GM21526 (cell line): ENCODE measurements around the gene OSBPL6.
"Not testable (repeated sequence)": the region's sequence is repeated elsewhere in the genome, so short reads cannot be mapped to it uniquely, and the experiment has no call there.

ENCODE experiments used
- ATAC-seq: cut with Tn5 transposase; IDR thresholded peaks from one replicate; pipeline ENCODE4 v1.9.1; 2021; ENCODE audit warnings: moderate library complexity; ENCODE audit not compliant: unreplicated experiment, low FRiP score

OSBPL6 gene

GRCh38 chr2:178330175-178331017 is 136.1 kb downstream of the OSBPL6 start:
- no peak for ATAC-seq

DNA sequence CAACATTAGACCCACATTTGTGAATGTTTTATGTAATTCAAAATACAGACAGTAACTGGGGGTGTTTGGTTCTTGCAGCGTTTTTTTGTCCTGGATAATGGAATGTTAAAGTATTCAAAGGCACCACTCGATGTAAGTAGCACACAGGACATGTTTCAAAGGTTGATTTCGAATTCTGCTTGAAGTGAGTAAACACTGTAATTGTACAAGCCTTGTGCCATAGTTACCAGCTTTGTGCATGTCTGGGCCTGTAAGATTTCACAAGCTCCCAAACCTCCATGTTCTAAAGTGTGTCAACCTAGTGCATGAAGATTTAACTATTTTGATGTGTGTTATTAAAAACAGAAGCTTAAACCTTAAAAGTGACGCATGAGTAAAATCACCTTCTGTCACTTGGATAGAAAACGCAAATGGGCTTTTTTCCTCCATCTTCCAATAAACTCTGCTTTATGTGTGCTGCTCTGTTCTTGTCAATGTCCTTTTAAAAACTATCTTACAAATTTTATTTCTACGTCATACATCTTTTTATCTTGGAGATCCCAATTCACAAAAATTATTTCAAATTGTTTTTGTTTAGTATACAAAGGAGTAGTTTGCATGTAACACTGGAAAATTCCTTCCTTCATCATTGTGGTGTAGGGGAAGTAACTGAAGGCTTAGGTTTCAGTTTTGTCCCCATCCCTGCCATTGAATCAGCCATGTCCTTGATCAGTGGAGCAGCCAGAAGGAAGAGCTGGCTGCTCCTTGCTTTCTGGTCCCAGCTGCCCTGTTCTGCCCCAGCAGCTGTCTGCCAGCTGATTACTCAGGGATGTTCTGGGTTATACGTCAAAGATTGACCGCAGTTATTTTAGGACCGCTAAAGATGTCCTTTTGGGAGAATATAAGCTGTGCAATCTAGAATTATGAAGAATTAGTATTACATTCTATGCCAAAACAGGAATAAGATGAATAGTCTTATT is 137.4 kb downstream of the OSBPL6 start:
- no peak for ATAC-seq

GRCh38 chr2:178333851-178334250 is 139.5 kb downstream of the OSBPL6 start:
- ATAC-seq = no peak

DNA sequence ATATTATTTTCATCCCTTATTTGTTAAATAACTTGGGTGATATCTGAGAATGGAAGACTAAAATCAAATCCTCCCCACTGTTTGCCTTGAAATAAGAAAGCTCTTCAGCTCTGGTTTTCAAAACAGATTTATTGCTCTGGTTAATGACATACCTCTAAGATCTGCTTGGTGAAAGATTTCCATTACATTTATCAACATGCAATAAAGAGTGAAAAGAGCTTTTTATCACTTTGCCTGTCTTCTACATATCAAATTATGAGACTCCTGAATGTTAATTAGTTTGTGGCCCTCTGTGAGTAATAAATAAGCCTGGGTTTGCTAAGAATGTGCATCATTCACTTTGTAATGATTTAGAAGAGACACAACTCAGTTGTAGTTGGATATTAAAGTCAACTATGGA is 140.9 kb downstream of the OSBPL6 start:
- no peak for ATAC-seq

- ATAC-seq = no peak
Measured at GRCh38 chr2:178344121-178344520, 149.8 kb downstream of the OSBPL6 start.

DNA sequence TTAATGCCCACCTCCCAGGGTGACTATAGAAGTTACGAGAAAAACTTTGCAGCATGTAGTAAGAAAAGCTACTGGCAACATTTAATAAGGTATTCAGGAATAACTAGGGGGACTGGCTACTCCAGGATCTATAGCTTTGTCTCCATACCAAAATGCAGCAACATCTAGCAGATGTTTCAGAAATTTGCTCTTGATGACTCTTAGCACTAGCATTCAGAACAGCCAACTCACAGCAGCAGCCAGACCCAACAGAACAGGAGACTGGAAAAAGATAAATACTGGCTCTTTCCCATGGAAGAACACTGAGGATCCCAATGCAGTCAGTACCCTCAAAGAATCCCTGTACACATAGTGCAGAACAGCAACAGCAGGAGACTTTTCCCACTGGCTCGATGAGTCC is 151.6 kb downstream of the OSBPL6 start:
- ATAC-seq = no peak

- ATAC-seq = no peak
Measured at GRCh38 chr2:178350051-178350450, 155.7 kb downstream of the OSBPL6 start.

DNA sequence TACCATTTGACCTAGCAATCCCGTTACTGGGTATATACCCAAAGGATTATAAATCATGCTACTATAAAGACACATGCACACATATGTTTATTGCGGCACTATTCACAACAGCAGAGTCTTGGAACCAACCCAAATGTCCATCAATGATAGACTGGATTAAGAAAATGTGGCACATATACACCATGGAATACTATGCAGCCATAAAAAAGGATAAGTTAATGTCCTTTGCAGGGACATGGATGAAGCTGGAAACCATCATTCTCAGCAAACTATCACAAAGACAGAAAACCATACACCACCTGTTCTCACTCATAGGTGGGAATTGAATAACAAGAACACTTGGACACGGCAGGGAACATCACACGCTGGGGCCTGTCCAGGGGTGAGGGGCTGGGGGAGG is 163.4 kb downstream of the OSBPL6 start:
- ATAC-seq = not testable (repeated sequence)

DNA sequence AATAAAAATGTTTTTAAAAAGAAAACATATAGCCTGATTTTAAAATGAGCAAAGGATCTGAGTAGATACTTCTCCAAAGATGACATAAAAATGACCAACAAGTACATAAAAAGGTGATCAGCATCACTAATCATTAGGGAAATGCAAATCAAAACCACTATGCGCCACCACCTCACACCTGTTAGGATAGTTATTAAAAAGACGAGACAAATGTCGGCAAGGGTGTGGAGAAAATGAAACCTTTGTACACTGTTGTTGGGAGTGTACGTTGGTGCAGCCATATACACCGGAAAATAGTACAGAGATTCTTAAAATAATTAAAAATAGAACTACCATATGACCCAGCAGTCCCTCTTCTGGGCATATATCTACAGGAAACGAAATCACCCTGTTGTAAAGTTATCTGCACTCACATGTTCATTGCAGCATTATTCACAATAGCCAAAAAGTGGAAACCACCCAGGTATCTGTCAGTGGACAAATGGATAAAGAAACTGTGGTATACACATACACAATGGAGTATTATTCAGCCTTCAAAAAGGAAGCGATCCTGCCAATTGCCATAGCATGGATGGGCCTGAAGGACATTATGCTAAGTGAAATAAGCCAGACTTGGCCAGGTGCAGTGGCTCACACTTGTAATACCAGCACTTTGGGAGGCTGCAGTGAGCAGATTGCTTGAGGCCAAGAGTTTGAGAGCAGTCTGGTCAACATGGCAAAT is 165.0 kb downstream of the OSBPL6 start:
- no peak for ATAC-seq

DNA sequence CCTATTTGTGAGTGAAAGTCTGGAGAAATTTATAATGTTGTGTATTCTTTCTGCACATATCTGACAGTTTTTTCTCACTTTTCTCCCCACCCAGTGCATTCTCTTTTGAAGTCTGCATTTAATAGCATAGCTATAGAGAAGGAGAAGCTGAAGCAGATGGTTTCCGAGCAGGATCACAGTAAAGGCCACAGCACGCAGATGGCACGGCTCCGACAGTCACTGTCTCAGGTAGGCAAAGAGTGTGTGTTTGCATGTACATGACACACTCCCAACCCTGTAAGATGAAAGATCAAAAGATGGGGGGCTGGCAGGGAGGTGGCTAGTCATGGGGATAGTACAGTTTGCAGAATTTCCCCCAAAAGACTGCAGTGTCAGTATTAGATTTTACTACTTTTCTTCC is 167.3 kb downstream of the OSBPL6 start:
- ATAC-seq = no peak

DNA sequence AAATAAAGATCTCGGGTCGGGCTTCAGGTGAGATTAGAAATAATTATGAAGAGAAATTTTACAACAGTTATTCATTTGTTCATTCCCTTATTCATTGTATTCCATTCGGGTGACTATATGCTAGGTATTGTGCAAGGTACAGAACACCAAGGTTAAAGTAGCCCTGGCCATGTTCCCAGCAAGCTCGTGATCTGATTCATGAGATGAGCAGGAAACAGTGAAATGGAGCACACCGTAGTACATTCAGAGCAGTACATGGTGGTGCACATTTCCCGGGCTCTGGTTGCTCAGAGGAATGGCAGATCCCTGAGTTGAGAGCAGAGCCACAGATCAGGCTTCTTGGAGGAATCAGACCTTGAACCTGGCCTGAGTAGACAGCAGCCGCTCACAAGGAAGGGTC is 168.9 kb downstream of the OSBPL6 start:
- no peak for ATAC-seq

DNA sequence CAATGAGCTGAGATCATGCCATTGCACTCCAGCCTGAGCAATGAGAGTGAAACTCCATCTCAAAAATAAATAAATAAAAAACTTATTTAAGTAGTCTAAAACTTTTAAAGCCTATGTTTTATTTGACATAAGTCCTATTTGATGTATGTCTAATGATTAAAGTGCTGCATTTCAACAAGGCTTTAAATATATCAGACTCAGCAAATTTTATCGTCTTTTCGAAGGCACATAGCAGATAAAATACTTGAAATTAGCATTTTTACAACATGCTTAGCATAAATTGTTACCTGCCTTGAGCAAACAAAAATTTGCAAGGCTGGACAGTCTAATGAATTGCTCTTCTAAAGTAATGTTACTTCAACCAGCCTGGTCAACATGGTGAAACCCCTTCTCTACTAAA is 170.8 kb downstream of the OSBPL6 start:
- ATAC-seq = no peak

GRCh38 chr2:178366412-178366811 is 172.1 kb downstream of the OSBPL6 start:
- ATAC-seq = no peak

GRCh38 chr2:178367344-178367743 is 173.0 kb downstream of the OSBPL6 start:
- no peak for ATAC-seq

GRCh38 chr2:178374865-178375264 is 180.6 kb downstream of the OSBPL6 start:
- ATAC-seq = no peak

DNA sequence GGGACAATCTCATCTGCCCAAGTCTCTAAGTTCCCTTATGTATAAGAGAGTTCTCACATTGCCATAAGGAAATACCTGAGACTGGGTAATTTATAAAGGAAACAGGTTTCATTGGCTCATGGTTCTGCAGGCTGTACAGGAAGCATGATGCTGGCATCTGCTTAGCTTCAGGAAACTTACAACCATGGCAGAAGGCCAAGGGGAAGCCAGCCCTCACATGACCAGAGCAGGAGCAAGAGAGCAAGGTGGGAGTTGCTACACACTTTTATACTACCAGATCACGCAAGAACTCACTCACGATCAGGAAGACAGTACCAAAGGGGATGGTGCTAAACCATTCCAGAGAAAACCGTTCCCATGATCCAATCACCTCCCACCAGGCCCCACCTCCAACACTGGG is 182.7 kb downstream of the OSBPL6 start:
- no peak for ATAC-seq

GRCh38 chr2:178379162-178380004 is 185.1 kb downstream of the OSBPL6 start:
- no peak for ATAC-seq

DNA sequence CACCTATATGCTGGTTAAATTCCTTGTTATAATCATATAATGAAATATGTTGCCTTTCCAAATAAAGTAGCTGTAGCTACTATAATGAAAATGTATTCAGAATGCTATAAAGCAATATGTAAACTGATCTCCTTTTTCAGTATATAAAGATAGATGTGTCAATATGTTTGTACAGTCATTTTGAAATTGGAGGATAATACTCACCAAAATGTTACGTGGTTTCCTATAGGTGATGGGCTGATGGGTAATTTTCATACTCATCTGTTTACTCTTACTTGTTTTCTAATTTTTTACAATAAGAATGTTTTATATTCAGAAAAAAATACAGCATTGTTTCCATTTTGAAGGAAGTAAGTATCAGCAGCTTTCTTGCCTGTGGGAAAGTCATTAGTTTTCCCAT is 186.5 kb downstream of the OSBPL6 start:
- ATAC-seq = no peak

GRCh38 chr2:178383718-178384117 is 189.4 kb downstream of the OSBPL6 start:
- ATAC-seq = no peak

DNA sequence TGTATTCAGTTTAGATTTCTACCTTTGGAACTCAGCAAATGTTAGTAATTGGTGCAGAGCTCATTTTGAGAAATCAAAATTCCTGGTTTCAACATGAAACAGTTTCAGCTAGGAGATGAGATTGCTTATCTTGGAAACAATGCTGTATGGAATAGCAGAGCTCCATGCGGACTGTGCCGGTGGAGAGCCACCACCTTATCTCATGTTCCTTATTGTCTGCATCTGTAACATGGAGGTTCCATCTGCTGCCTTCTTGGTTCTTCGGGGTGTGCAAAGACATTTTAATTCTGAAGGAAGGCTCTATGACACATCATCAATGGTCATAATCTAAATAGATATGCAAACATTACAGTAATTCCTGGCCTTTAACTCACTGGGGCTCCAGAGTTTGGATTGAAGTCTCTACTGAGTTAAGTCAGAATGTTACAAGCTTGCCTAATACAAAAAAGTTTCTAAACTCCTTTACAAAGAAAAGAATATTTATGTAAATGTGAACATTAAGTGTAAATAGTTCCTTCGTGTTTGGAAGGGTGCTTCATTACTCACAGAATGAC is 191.4 kb downstream of the OSBPL6 start:
- ATAC-seq = no peak
